ENCODE data around the gene SALL4.
"Not testable (repeated sequence)": the region's sequence is repeated elsewhere in the genome, so short reads cannot be mapped to it uniquely, and the experiment has no call there.

SALL4 gene

DNA sequence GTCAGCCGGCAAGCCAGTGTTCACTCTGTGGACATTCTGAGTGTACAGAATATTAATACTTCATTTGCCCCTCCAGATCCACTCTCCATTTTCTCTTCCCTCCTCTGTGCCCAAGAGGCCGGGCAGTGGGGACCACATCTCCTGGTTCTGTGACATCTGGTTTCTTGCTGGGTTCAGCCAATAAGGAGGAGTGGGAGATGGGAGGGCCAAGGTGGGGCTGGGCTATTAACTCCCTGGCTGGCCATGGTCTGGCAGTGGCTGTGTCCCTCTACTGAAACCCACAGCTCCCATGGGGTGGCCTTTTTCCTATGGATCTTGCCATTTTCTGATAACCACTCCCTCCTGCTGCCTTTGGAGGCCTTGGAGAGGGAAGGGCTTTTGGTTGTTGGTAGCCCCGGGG, 30.0 kb upstream of the SALL4 start:
- Histone ChIP-seq H3K36me3 (no peaks in the 10 kb centered on the region), H3K9me3 (no peaks in the 10 kb centered on the region), H3K27me3 (no peaks in the 10 kb centered on the region), H3K4me1 (no peaks in the 10 kb centered on the region), H3K4me3 (ENCODE audit: low read depth, low read length) (no peak overlapping the region)
- no peak for DNase-seq
- TF ChIP-seq, protein P1, sequence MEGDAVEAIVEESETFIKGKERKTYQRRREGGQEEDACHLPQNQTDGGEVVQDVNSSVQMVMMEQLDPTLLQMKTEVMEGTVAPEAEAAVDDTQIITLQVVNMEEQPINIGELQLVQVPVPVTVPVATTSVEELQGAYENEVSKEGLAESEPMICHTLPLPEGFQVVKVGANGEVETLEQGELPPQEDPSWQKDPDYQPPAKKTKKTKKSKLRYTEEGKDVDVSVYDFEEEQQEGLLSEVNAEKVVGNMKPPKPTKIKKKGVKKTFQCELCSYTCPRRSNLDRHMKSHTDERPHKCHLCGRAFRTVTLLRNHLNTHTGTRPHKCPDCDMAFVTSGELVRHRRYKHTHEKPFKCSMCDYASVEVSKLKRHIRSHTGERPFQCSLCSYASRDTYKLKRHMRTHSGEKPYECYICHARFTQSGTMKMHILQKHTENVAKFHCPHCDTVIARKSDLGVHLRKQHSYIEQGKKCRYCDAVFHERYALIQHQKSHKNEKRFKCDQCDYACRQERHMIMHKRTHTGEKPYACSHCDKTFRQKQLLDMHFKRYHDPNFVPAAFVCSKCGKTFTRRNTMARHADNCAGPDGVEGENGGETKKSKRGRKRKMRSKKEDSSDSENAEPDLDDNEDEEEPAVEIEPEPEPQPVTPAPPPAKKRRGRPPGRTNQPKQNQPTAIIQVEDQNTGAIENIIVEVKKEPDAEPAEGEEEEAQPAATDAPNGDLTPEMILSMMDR (IDR thresholded peaks at IDR 0.05; ENCODE audit: low read depth, low read length) = no peak

DNA sequence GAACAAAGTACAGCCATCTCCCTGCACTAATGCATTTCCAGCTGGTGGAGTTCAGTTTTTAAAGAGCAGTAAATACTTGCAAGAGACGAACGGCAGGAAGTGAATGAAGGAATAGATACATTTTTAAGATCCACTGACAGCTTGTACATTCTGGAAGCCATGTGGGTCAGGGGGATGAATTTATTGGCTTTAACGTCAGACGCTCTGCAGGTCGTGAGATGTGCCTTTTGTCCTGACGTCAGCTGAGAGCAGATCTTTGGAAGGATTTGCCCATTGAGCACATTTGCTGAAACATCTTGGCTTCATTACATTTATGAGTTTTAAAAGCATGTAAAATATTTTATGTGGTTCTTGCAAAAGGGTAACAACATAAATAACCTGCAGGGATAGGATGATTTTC, 29.5 kb upstream of the SALL4 start:
- Histone ChIP-seq H3K4me1 (no peaks in the 10 kb centered on the region), H3K9me3 (no peaks in the 10 kb centered on the region), H3K27me3 (no peaks in the 10 kb centered on the region), H3K36me3 (no peaks in the 10 kb centered on the region), H3K4me3 (ENCODE audit: low read depth, low read length) (no peak overlapping the region)
- TF ChIP-seq, protein P1 (IDR thresholded peaks at IDR 0.05; ENCODE audit: low read depth, low read length) = no peak
- DNase-seq = no peak

DNA sequence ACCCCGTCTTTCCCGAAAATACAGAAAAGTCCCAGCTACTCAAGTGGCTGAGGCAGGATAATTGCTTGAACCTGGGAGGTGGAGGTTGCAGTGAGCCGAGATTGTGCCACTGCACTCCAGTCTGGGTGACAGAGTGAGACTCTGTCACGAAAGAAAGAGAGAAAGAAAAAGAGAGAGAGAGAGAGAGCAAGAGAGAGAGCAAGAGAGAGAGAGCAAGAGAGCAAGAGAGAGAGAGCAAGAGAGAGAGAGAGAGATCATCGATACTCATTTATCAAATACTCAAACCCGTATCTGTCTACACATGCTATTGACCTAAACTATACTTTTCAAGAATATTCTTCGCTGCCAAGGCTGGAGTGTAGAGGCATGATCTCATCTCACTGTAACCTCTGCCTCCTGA, 28.2 kb upstream of the SALL4 start:
- no peak overlapping the region for H3K4me3 ChIP-seq (ENCODE audit: low read depth, low read length)
- TF ChIP-seq, protein P1 (IDR thresholded peaks at IDR 0.05; ENCODE audit: low read depth, low read length) = no peak
- H3K9me3 ChIP-seq = no peaks in the 10 kb centered on the region
- H3K4me1 ChIP-seq = no peaks in the 10 kb centered on the region
- H3K36me3 ChIP-seq = no peaks in the 10 kb centered on the region
- no peak for DNase-seq
- H3K27me3 ChIP-seq = no peaks in the 10 kb centered on the region

DNA sequence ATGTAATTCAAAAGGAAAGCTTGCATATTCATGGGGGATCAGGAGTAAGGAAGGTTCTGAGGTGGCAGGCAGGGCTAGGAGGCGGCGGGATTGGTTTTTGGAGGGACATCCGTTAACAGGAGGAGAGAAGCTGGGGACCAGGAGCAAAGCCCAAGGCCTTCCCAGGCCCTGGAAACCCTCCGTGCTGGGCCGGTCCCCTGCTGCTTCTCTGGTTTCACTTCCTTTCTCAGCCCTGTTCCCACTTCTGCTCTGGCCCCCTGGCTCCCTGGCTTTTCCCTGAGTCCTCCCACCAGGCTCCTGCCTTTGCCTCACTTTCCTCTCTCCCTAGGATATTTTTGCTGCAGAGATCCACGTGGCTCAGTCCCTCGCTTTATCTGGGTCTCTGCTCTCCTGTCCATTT, 26.4 kb upstream of the SALL4 start:
- no peak for DNase-seq
- TF ChIP-seq, protein P1 (IDR thresholded peaks at IDR 0.05; ENCODE audit: low read depth, low read length) = no peak
- Histone ChIP-seq H3K9me3 (no peaks in the 10 kb centered on the region), H3K4me3 (ENCODE audit: low read depth, low read length) (no peak overlapping the region), H3K27me3 (no peaks in the 10 kb centered on the region), H3K36me3 (no peaks in the 10 kb centered on the region), H3K4me1 (no peaks in the 10 kb centered on the region)

DNA sequence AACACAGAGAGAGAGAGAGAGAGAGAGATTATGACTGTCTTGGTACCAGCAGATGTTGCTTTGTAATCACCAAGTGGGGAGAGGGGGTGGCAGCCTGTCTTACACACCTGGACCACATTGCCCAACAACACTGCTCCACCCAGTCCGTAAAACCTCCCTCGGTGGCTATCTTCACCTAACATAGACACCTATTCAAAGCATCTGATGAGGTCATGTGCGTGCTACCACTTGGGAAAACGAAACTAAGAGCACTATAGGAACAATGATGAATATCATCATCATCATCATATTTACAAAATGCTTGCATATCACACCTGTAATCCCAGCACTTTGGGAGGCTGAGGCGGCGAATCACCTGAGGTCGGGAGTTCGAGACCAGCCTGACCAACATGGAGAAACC, 24.1 kb upstream of the SALL4 start:
- no peak for DNase-seq
- no peaks in the 10 kb centered on the region for H3K27me3 ChIP-seq
- no peak overlapping the region for H3K4me3 ChIP-seq (ENCODE audit: low read depth, low read length)
- no peaks in the 10 kb centered on the region for H3K4me1 ChIP-seq
- H3K9me3 ChIP-seq = no peaks in the 10 kb centered on the region
- no peaks in the 10 kb centered on the region for H3K36me3 ChIP-seq
- TF ChIP-seq, protein P1 (IDR thresholded peaks at IDR 0.05; ENCODE audit: low read depth, low read length) = no peak

DNA sequence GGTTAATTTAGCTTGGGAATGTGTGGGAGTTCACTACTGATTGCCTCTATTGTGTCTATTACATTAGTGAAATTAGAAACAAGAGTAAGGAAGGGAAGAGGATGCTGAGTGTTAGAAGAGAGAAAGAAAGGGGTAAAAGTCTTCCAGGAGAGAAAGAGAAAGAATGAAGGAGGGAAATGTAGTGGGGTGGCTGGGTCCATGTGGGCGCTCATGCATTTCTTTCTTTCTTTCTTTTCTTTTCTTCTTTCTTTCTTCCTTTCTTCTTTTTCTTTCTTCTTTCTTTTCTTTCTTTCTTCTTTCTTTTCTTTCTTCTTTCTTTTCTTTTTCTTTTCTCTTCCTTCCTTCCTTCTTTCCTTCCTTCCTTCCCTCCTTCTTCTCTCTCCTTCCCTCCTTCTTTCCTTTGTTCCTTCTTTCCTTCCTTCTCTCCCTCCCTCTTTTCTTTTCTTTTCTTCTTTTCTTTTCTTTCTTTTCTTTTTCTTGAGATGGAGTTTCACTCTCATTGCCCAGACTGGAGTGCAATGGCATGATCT, 16.2 kb upstream of the SALL4 start:
- Histone ChIP-seq H3K4me1 (no peaks in the 10 kb centered on the region), H3K36me3 (no peaks in the 10 kb centered on the region), H3K27me3 (no peaks in the 10 kb centered on the region), H3K9me3 (no peaks in the 10 kb centered on the region), H3K4me3 (ENCODE audit: low read depth, low read length) (no peak overlapping the region)
- TF ChIP-seq, protein P1 (IDR thresholded peaks at IDR 0.05; ENCODE audit: low read depth, low read length) = no peak
- no peak for DNase-seq

DNA sequence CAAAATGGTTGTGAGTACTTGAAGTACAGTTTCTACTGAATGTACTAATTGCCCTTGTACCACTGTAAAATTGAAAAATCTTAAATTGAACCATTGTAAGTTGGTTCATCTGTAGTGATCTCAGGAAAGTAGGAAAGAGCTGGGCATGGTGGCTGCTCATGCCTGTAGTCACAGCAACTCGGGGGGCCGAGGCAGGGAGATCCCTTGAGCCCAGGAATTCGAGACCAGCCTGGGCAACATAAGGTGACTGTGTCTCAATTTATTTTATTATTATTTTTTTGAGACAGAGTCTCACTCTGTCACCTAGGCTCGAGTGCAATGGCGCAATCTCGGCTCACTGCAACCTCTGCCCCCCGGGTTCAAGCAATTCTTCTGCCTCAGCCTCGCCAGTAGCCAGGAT, 14.5 kb upstream of the SALL4 start:
- H3K27me3 ChIP-seq; DNase-seq; H3K9me3 ChIP-seq; H3K4me3 ChIP-seq (ENCODE audit: low read depth, low read length); H3K4me1 ChIP-seq; H3K36me3 ChIP-seq: not testable (repeated sequence)
